Panc1 (cell line): Measurements from ENCODE around the gene DMTF1. TPM values are rescaled to one million over a fixed set of nuclear protein-coding genes. Genes with fewer than 3 reads are reported as not detected.

Experiments used
- ATAC-seq: fragments of 200-7000 bp; cut with Tn5 transposase; 2 replicates; pipeline ENCODE4 v1.9.1; 2020; ENCODE audit warnings: mild to moderate bottlenecking, moderate library complexity
- BruUV-seq: library from RNA; stranded (reverse); fragments of 400-500 nt; replicated peaks from 2 replicates; lab custom pipeline; 2021; lab: Mats Ljungman, UMichigan
- CTCF ChIA-PET: fragments of 300-600 bp; sonication (Branson Sonifier 250); formaldehyde crosslinking; loops from one replicate; lab custom pipeline; 2022; ENCODE audit warnings: antibody characterized with exemption; lab: Charles Lee
- POLR2A ChIA-PET: fragments of 300-600 bp; sonication (Branson Sonifier 250); formaldehyde crosslinking; loops from one replicate; lab custom pipeline; 2022; ENCODE audit warnings: antibody characterized with exemption; lab: Charles Lee
- DNase-seq: peaks from one replicate; pipeline ENCODE4 v3.0.0-alpha.2; 2010; ENCODE audit warnings: low read depth, low spot score
- H3K27ac ChIP-seq: 2 replicates; pipeline ENCODE4 v1.5.1; 2011; ENCODE audit warnings: mild to moderate bottlenecking, low read length, inconsistent platforms
- H3K27me3 ChIP-seq: fragments of 200-500 bp; sonication (Bioruptor generic); 2 replicates; pipeline ENCODE4 v1.6.0; 2014; ENCODE audit warnings: low read length, inconsistent platforms; ENCODE audit not compliant: control insufficient read depth, insufficient read depth
- H3K36me3 ChIP-seq: fragments of 200-500 bp; sonication (Bioruptor generic); 2 replicates; pipeline ENCODE4 v1.5.1; 2014; ENCODE audit warnings: inconsistent platforms, mild to moderate bottlenecking, low read length, moderate library complexity; ENCODE audit not compliant: control insufficient read depth, insufficient read depth
- H3K4me1 ChIP-seq: 2 replicates; pipeline ENCODE4 v1.5.1; 2011; ENCODE audit warnings: inconsistent platforms, mild to moderate bottlenecking, low read length, moderate library complexity; ENCODE audit not compliant: control insufficient read depth, insufficient read depth
- H3K4me3 ChIP-seq, 2 experiments: 2 replicates each; pipeline ENCODE4 v1.5.1; 2011 to 2012; ENCODE audit warnings: low read depth in 2 of 2, low read length in 2 of 2, mild to moderate bottlenecking in 2 of 2, inconsistent platforms in 1 of 2, moderate library complexity in 1 of 2
- H3K9me3 ChIP-seq: fragments of 200-500 bp; sonication (Bioruptor generic); 2 replicates; pipeline ENCODE4 v1.5.1; 2014; ENCODE audit warnings: low read depth, mild to moderate bottlenecking, inconsistent platforms, low read length, moderate library complexity; ENCODE audit not compliant: control insufficient read depth, insufficient read depth
- POLR2AphosphoS5 ChIP-seq: IDR thresholded peaks from 2 replicates; pipeline ENCODE4 v1.6.1; 2012; ENCODE audit warnings: mild to moderate bottlenecking, low read depth, low read length, moderate library complexity
- SIN3A ChIP-seq: IDR thresholded peaks from 2 replicates; pipeline ENCODE4 v1.6.1; 2012; ENCODE audit warnings: low read depth, mild to moderate bottlenecking, low read length, moderate library complexity, borderline replicate concordance; ENCODE audit not compliant: insufficient read depth
- TCF7L2 ChIP-seq: IDR thresholded peaks from 2 replicates; pipeline ENCODE4 v1.6.1; 2011; ENCODE audit warnings: mild to moderate bottlenecking, low read depth, low read length, inconsistent platforms
- in situ Hi-C: cut with HindIII; loops from 2 replicates; pipeline ENCODE4 v1.10.0; 2016; ENCODE audit warnings: low sequenced_read_pairs, low pct_unique_long_range_greater_than_20kb
- intact Hi-C: fragments of 100-400 bp; cut with micrococcal nuclease; formaldehyde crosslinking; loops from one replicate; pipeline ENCODE4 v1.10.0; 2022; ENCODE audit not compliant: unreplicated experiment
- total RNA-seq: library from RNA; stranded (reverse); gene quantifications from one replicate; pipeline ENCODE4 v1.2.1, GENCODE V29; 2021; ENCODE audit not compliant: unreplicated experiment
- TF ChIP-seq, protein P1 (sequence below), 2 experiments: IDR thresholded peaks; 2 replicates each; pipeline ENCODE4 v1.6.1; 2011 to 2012; ENCODE audit warnings: low read depth in 2 of 2, control low read depth in 1 of 2, low read length in 1 of 2, mild to moderate bottlenecking in 1 of 2, moderate library complexity in 1 of 2; ENCODE audit not compliant: insufficient read depth in 1 of 2
- TF ChIP-seq, protein P2 (sequence below): fragments of 450-650 bp; IDR thresholded peaks from 2 replicates; pipeline ENCODE4 v1.5.1; 2017; ENCODE audit warnings: mild to moderate bottlenecking

The DMTF1 gene
- total RNA-seq, 1 experiment from 2014 or later: 54.0 TPM

DNA sequence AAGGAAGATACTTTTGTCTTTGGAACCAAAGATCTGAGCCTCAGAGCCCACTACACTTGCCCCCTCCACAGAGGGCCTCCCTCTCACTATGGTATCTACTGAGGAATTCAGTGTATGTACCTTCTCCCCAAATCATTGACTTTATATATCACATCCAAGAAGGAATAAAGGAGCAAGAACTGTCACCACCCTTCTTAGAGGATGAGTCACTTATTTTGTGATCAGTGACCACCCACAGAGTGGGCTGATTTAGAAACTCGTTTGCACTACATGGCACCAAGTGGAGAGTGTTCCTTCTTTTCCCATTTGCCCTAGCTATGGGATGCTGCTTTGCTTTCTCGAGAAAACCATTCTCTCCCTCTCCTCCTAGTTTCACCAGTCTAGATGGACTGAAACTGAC is 61.6 kb downstream of the DMTF1 start:
- Histone ChIP-seq H3K27ac (no peak overlapping the region), H3K36me3 (no peaks in the 10 kb centered on the region), H3K27me3 (no peaks in the 10 kb centered on the region), H3K4me3 (no peak overlapping the region), H3K9me3 (no peaks in the 10 kb centered on the region), H3K4me1 (peaks cover 8% of the 10 kb centered on the region)
- ATAC-seq (no peak), DNase-seq (no peak)
- ChIA-PET POLR2A (no interaction called here), CTCF (no interaction called here)
- TF ChIP-seq, protein P1, sequence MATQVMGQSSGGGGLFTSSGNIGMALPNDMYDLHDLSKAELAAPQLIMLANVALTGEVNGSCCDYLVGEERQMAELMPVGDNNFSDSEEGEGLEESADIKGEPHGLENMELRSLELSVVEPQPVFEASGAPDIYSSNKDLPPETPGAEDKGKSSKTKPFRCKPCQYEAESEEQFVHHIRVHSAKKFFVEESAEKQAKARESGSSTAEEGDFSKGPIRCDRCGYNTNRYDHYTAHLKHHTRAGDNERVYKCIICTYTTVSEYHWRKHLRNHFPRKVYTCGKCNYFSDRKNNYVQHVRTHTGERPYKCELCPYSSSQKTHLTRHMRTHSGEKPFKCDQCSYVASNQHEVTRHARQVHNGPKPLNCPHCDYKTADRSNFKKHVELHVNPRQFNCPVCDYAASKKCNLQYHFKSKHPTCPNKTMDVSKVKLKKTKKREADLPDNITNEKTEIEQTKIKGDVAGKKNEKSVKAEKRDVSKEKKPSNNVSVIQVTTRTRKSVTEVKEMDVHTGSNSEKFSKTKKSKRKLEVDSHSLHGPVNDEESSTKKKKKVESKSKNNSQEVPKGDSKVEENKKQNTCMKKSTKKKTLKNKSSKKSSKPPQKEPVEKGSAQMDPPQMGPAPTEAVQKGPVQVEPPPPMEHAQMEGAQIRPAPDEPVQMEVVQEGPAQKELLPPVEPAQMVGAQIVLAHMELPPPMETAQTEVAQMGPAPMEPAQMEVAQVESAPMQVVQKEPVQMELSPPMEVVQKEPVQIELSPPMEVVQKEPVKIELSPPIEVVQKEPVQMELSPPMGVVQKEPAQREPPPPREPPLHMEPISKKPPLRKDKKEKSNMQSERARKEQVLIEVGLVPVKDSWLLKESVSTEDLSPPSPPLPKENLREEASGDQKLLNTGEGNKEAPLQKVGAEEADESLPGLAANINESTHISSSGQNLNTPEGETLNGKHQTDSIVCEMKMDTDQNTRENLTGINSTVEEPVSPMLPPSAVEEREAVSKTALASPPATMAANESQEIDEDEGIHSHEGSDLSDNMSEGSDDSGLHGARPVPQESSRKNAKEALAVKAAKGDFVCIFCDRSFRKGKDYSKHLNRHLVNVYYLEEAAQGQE (IDR thresholded peaks at IDR 0.05; ENCODE audit: insufficient read depth in 1 of 2, low read depth in 2 of 2, low read length in 1 of 2): no peak
- TF ChIP-seq POLR2AphosphoS5 (no peak), TCF7L2 (no peak), SIN3A (no peak)
- TF ChIP-seq, protein P2, sequence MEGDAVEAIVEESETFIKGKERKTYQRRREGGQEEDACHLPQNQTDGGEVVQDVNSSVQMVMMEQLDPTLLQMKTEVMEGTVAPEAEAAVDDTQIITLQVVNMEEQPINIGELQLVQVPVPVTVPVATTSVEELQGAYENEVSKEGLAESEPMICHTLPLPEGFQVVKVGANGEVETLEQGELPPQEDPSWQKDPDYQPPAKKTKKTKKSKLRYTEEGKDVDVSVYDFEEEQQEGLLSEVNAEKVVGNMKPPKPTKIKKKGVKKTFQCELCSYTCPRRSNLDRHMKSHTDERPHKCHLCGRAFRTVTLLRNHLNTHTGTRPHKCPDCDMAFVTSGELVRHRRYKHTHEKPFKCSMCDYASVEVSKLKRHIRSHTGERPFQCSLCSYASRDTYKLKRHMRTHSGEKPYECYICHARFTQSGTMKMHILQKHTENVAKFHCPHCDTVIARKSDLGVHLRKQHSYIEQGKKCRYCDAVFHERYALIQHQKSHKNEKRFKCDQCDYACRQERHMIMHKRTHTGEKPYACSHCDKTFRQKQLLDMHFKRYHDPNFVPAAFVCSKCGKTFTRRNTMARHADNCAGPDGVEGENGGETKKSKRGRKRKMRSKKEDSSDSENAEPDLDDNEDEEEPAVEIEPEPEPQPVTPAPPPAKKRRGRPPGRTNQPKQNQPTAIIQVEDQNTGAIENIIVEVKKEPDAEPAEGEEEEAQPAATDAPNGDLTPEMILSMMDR: no peak
- intact Hi-C loops (no loop called here), in situ Hi-C loops (no loop called here)
- no TSS peak for BruUV-seq

GRCh38 chr7:87215046-87215445 is 62.8 kb downstream of the DMTF1 start:
- intact Hi-C loops: no loop called here
- ATAC-seq (no peak), DNase-seq (no peak)
- no peak for TF ChIP-seq POLR2AphosphoS5
- TF ChIP-seq, protein P2: no peak
- no peak for TF ChIP-seq TCF7L2
- TF ChIP-seq SIN3A: no peak
- TF ChIP-seq, protein P1 (IDR thresholded peaks at IDR 0.05; ENCODE audit: insufficient read depth in 1 of 2, low read depth in 2 of 2, low read length in 1 of 2): no peak
- Histone ChIP-seq H3K9me3 (no peaks in the 10 kb centered on the region), H3K27me3 (no peaks in the 10 kb centered on the region), H3K36me3 (peaks cover under 1% of the 10 kb centered on the region; the same call in 1 of the 2 replicates), H3K4me1 (peaks cover 11% of the 10 kb centered on the region), H3K4me3 (no peak overlapping the region), H3K27ac (no peak overlapping the region)
- CTCF ChIA-PET: no interaction called here
- BruUV-seq: no TSS peak
- in situ Hi-C loops: no loop called here
- POLR2A ChIA-PET: no interaction called here
